ENCODE data around the gene PFN4.

DNA sequence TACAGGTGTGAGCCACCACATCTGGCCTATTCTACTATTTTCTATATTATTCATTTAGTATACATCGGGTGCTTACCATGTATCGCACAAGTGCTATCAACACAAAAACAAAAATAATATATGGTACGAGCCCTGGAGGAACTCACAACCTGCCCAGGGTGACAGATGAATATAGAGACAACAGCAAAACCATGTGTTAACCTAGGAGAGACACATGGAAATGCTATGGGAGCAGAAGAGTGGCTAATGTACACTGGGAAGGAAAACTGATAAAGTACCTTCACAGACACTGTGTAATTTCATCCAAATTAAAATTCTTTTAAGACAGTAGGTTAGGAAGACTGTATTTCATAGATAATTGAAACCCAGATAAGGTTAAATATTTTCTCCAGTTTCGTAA is 50.9 kb downstream of the PFN4 start:
- TF ChIP-seq ZNF114 (CRISPR knock-in tag; IDR thresholded peaks at IDR 0.05) (no peak), POLR2AphosphoS5 (IDR thresholded peaks at IDR 0.05; ENCODE audit: low read depth) (no peak), CREB1 (CRISPR knock-in tag; IDR thresholded peaks at IDR 0.05; ENCODE audit: low read depth) (no peak), EZH2phosphoT487 (IDR thresholded peaks at IDR 0.05; ENCODE audit: unreplicated experiment) (no peak), REST (IDR thresholded peaks at IDR 0.05; ENCODE audit: unreplicated experiment) (no peak), EZH2 (IDR thresholded peaks at IDR 0.05; ENCODE audit: low read depth, unreplicated experiment) (no peak), NANOG (IDR thresholded peaks at IDR 0.05; ENCODE audit: borderline replicate concordance) (no peak), ZNF331 (CRISPR knock-in tag; IDR thresholded peaks at IDR 0.05; ENCODE audit: low read depth) (no peak), JUNB (IDR thresholded peaks at IDR 0.05; ENCODE audit: unreplicated experiment) (no peak), STAT1 (IDR thresholded peaks at IDR 0.05; ENCODE audit: unreplicated experiment) (no peak)
- TF ChIP-seq, protein P1, sequence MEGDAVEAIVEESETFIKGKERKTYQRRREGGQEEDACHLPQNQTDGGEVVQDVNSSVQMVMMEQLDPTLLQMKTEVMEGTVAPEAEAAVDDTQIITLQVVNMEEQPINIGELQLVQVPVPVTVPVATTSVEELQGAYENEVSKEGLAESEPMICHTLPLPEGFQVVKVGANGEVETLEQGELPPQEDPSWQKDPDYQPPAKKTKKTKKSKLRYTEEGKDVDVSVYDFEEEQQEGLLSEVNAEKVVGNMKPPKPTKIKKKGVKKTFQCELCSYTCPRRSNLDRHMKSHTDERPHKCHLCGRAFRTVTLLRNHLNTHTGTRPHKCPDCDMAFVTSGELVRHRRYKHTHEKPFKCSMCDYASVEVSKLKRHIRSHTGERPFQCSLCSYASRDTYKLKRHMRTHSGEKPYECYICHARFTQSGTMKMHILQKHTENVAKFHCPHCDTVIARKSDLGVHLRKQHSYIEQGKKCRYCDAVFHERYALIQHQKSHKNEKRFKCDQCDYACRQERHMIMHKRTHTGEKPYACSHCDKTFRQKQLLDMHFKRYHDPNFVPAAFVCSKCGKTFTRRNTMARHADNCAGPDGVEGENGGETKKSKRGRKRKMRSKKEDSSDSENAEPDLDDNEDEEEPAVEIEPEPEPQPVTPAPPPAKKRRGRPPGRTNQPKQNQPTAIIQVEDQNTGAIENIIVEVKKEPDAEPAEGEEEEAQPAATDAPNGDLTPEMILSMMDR (conservative IDR thresholded peaks at IDR 0.05; ENCODE audit: low read depth in 2 of 2): no peak
- TF ChIP-seq, protein P2, sequence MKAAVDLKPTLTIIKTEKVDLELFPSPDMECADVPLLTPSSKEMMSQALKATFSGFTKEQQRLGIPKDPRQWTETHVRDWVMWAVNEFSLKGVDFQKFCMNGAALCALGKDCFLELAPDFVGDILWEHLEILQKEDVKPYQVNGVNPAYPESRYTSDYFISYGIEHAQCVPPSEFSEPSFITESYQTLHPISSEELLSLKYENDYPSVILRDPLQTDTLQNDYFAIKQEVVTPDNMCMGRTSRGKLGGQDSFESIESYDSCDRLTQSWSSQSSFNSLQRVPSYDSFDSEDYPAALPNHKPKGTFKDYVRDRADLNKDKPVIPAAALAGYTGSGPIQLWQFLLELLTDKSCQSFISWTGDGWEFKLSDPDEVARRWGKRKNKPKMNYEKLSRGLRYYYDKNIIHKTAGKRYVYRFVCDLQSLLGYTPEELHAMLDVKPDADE (IDR thresholded peaks at IDR 0.05): no peak
- TF ChIP-seq, protein P3, sequence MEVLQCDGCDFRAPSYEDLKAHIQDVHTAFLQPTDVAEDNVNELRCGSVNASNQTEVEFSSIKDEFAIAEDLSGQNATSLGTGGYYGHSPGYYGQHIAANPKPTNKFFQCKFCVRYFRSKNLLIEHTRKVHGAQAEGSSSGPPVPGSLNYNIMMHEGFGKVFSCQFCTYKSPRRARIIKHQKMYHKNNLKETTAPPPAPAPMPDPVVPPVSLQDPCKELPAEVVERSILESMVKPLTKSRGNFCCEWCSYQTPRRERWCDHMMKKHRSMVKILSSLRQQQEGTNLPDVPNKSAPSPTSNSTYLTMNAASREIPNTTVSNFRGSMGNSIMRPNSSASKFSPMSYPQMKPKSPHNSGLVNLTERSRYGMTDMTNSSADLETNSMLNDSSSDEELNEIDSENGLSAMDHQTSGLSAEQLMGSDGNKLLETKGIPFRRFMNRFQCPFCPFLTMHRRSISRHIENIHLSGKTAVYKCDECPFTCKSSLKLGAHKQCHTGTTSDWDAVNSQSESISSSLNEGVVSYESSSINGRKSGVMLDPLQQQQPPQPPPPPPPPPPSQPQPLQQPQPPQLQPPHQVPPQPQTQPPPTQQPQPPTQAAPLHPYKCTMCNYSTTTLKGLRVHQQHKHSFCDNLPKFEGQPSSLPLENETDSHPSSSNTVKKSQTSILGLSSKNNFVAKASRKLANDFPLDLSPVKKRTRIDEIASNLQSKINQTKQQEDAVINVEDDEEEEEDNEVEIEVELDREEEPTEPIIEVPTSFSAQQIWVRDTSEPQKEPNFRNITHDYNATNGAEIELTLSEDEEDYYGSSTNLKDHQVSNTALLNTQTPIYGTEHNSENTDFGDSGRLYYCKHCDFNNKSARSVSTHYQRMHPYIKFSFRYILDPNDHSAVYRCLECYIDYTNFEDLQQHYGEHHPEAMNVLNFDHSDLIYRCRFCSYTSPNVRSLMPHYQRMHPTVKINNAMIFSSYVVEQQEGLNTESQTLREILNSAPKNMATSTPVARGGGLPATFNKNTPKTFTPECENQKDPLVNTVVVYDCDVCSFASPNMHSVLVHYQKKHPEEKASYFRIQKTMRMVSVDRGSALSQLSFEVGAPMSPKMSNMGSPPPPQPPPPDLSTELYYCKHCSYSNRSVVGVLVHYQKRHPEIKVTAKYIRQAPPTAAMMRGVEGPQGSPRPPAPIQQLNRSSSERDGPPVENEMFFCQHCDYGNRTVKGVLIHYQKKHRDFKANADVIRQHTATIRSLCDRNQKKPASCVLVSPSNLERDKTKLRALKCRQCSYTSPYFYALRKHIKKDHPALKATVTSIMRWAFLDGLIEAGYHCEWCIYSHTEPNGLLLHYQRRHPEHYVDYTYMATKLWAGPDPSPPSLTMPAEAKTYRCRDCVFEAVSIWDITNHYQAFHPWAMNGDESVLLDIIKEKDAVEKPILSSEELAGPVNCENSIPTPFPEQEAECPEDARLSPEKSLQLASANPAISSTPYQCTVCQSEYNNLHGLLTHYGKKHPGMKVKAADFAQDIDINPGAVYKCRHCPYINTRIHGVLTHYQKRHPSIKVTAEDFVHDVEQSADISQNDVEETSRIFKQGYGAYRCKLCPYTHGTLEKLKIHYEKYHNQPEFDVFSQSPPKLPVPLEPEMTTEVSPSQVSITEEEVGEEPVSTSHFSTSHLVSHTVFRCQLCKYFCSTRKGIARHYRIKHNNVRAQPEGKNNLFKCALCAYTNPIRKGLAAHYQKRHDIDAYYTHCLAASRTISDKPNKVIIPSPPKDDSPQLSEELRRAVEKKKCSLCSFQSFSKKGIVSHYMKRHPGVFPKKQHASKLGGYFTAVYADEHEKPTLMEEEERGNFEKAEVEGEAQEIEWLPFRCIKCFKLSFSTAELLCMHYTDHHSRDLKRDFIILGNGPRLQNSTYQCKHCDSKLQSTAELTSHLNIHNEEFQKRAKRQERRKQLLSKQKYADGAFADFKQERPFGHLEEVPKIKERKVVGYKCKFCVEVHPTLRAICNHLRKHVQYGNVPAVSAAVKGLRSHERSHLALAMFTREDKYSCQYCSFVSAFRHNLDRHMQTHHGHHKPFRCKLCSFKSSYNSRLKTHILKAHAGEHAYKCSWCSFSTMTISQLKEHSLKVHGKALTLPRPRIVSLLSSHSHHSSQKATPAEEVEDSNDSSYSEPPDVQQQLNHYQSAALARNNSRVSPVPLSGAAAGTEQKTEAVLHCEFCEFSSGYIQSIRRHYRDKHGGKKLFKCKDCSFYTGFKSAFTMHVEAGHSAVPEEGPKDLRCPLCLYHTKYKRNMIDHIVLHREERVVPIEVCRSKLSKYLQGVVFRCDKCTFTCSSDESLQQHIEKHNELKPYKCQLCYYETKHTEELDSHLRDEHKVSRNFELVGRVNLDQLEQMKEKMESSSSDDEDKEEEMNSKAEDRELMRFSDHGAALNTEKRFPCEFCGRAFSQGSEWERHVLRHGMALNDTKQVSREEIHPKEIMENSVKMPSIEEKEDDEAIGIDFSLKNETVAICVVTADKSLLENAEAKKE (CRISPR knock-in tag; IDR thresholded peaks at IDR 0.05): no peak

Measured in GM23338 (cell line).